ENCODE data around the gene HEXD. TPM values are rescaled to one million over a fixed set of nuclear protein-coding genes. Genes with fewer than 3 reads are reported as not detected.

HEXD gene
- total RNA-seq, 1 donor from 2014 or later, result 49.7 TPM

- DNase-seq (ENCODE audit: extremely low spot score, unreplicated experiment), result no peak
- Mint-ChIP-seq H3K9me3 (no peaks in the 10 kb centered on the region), H3K27ac (no peak overlapping the region), H3K4me3 (no peak overlapping the region), H3K4me1 (ENCODE audit: unreplicated experiment) (peaks cover 6% of the 10 kb centered on the region), H3K27me3 (peaks cover 3% of the 10 kb centered on the region), H3K36me3 (no peaks in the 10 kb centered on the region)
- TF ChIP-seq, protein P1, sequence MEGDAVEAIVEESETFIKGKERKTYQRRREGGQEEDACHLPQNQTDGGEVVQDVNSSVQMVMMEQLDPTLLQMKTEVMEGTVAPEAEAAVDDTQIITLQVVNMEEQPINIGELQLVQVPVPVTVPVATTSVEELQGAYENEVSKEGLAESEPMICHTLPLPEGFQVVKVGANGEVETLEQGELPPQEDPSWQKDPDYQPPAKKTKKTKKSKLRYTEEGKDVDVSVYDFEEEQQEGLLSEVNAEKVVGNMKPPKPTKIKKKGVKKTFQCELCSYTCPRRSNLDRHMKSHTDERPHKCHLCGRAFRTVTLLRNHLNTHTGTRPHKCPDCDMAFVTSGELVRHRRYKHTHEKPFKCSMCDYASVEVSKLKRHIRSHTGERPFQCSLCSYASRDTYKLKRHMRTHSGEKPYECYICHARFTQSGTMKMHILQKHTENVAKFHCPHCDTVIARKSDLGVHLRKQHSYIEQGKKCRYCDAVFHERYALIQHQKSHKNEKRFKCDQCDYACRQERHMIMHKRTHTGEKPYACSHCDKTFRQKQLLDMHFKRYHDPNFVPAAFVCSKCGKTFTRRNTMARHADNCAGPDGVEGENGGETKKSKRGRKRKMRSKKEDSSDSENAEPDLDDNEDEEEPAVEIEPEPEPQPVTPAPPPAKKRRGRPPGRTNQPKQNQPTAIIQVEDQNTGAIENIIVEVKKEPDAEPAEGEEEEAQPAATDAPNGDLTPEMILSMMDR (conservative IDR thresholded peaks at IDR 0.05), result no peak
Measured at GRCh38 chr17:82386255-82386831, 31.8 kb upstream of the HEXD start.

DNA sequence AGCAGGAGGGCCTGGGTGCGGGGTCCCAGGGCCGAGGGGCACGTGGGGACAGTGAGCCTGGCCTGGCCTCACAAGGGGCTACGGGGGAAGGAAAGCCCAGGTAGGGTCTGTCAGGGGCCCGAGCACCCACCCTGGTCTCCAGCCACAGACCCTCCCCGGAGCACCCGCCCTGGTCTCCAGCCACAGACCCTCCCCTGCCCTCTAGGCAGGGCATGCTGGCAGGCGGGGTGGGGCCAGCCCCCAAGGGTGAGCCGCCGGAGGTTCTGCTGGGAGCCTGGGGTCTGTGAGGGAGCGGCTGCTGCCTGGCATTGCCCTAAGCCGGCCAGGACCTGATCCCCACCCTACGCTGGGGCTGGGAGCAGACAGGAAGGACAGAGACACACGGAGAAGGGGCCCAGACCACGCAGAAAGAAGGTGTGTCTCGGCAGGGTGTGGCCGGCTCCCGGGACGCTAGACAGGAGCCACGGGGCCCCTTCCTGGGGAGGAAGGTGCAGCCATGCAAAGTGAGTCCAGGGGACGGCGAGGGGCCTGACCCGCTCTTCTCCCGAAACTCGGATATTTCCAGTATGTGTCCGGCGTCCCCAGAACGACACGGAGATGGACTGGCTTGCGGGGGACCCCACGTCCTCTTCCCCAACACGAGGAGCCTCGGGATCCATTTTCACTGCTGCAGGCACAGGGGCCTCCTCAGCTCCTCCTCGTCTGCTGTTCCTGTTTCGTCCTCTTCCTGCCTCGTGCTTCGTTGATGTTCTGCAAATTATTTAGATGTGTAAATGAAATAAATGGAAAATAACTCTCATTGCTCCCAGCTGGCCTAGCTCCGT, 31.1 kb upstream of the HEXD start:
- no peaks in the 10 kb centered on the region for H3K9me3 Mint-ChIP-seq
- H3K4me3 Mint-ChIP-seq, result no peak overlapping the region
- H3K4me1 Mint-ChIP-seq (ENCODE audit: unreplicated experiment), result peaks cover 6% of the 10 kb centered on the region
- peaks cover 3% of the 10 kb centered on the region for H3K27me3 Mint-ChIP-seq
- DNase-seq (ENCODE audit: extremely low spot score, unreplicated experiment), result no peak
- TF ChIP-seq, protein P1 (conservative IDR thresholded peaks at IDR 0.05), result no peak
- H3K36me3 Mint-ChIP-seq, result no peaks in the 10 kb centered on the region
- H3K27ac Mint-ChIP-seq, result no peak overlapping the region

- no peak for DNase-seq (ENCODE audit: extremely low spot score, unreplicated experiment)
- Mint-ChIP-seq H3K4me3 (no peak overlapping the region), H3K36me3 (peaks cover 2% of the 10 kb centered on the region), H3K9me3 (no peaks in the 10 kb centered on the region), H3K4me1 (ENCODE audit: unreplicated experiment) (peaks cover 6% of the 10 kb centered on the region), H3K27me3 (peaks cover 3% of the 10 kb centered on the region), H3K27ac (no peak overlapping the region)
- TF ChIP-seq, protein P1 (conservative IDR thresholded peaks at IDR 0.05), result no peak
Measured at GRCh38 chr17:82387705-82388106, 30.4 kb upstream of the HEXD start.

- Mint-ChIP-seq H3K27me3 (peaks cover 3% of the 10 kb centered on the region), H3K4me3 (no peak overlapping the region), H3K36me3 (peaks cover 4% of the 10 kb centered on the region), H3K9me3 (no peaks in the 10 kb centered on the region), H3K27ac (no peak overlapping the region), H3K4me1 (ENCODE audit: unreplicated experiment) (peaks cover 6% of the 10 kb centered on the region)
- no peak for DNase-seq (ENCODE audit: extremely low spot score, unreplicated experiment)
- TF ChIP-seq, protein P1 (conservative IDR thresholded peaks at IDR 0.05), result no peak
Measured at GRCh38 chr17:82388223-82388921, 29.8 kb upstream of the HEXD start.

DNA sequence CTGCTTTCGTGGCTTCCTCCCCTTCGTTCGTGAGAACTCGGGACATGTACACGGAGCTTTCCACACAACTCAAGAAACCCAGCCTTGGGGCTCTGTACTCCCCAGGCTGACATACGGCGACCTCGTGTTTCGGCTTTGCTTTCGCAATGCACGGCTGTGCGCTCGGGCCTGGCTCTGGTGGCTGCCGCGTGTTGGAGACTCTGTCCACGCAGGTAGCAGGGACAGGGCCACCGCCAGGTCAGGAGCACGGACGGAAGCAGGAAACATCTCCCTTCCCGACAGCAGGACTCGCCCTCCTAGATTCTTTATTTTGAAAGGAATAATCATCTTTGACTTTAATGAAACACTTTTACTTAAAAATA, 29.2 kb upstream of the HEXD start:
- TF ChIP-seq, protein P1 (conservative IDR thresholded peaks at IDR 0.05), result no peak
- H3K27ac Mint-ChIP-seq, result no peak overlapping the region
- no peaks in the 10 kb centered on the region for H3K9me3 Mint-ChIP-seq
- no peak for DNase-seq (ENCODE audit: extremely low spot score, unreplicated experiment)
- peaks cover 3% of the 10 kb centered on the region for H3K27me3 Mint-ChIP-seq
- peaks cover 4% of the 10 kb centered on the region for H3K36me3 Mint-ChIP-seq
- H3K4me1 Mint-ChIP-seq (ENCODE audit: unreplicated experiment), result peaks cover 6% of the 10 kb centered on the region
- no peak overlapping the region for H3K4me3 Mint-ChIP-seq
